Small intestine (tissue), 7 donors: Measurements from ENCODE around the gene BOLA1. TPM values are rescaled to one million over a fixed set of nuclear protein-coding genes. Genes with fewer than 3 reads are reported as not detected.
A peak's percentile ranks its signal among the peaks of the same experiment; 100 is the strongest.

Experiments used
- DNase-seq, 2 donors: peaks; one replicate each; pipeline versions ENCODE4 v3.0.0 to v3.0.0-alpha.2; 2013
- FAIRE-seq: peaks from 2 replicates; lab custom pipeline; 2012; peaks lifted over from hg19 to GRCh38; lab: Jason Lieb, UNC
- H3K27ac ChIP-seq, 3 donors: one replicate each; pipeline ENCODE4 v1.5.1; 2013; ENCODE audit warnings: low read length in 2 of 3, mild to moderate bottlenecking in 2 of 3, control low read depth in 1 of 3, inconsistent platforms in 1 of 3, low read depth in 1 of 3, moderate library complexity in 1 of 3
- H3K27me3 ChIP-seq, 3 donors: one replicate each; pipeline ENCODE4 v1.6.1; 2013; ENCODE audit warnings: low read length in 3 of 3, inconsistent platforms in 1 of 3; ENCODE audit not compliant: control insufficient read depth in 3 of 3, insufficient read depth in 3 of 3
- H3K36me3 ChIP-seq, 3 donors: one replicate each; pipeline ENCODE4 v1.6.1; 2013; ENCODE audit warnings: low read length in 3 of 3, inconsistent platforms in 1 of 3, low read depth in 1 of 3, mild to moderate bottlenecking in 1 of 3, moderate library complexity in 1 of 3; ENCODE audit not compliant: control insufficient read depth in 3 of 3, insufficient read depth in 2 of 3
- H3K4me1 ChIP-seq, 3 donors: one replicate each; pipeline ENCODE4 v1.6.1; 2013; ENCODE audit warnings: low read length in 2 of 3, inconsistent platforms in 1 of 3, low read depth in 1 of 3, mild to moderate bottlenecking in 1 of 3, moderate library complexity in 1 of 3; ENCODE audit not compliant: control insufficient read depth in 3 of 3, insufficient read depth in 2 of 3
- H3K4me3 ChIP-seq, 3 donors: one replicate each; pipeline ENCODE4 v1.5.1; 2013; ENCODE audit warnings: low read length in 3 of 3, control low read depth in 1 of 3, inconsistent platforms in 1 of 3, low read depth in 1 of 3, mild to moderate bottlenecking in 1 of 3, moderate library complexity in 1 of 3
- H3K9me3 ChIP-seq, 2 donors: one replicate each; pipeline ENCODE4 v1.6.1; 2013; ENCODE audit warnings: low read depth in 1 of 2, low read length in 1 of 2; ENCODE audit not compliant: control insufficient read depth in 2 of 2, insufficient read depth in 1 of 2
- WGBS, 3 donors: extraction: QIAGEN DNeasy Blood & Tissue Kit; methylation state at CpG; one replicate each; pipeline ENCODE4 v1.1.7; 2013; 5-methylcytosine and 5-hydroxymethylcytosine counted together
- polyA plus RNA-seq, 4 donors: library from polyadenylated mRNA; stranded (reverse) in 3 of 4; unstranded in 1 of 4; fragments of 200-250 nt in 3 of 4; fragments of 120-200 nt in 1 of 4; gene quantifications; one replicate each; pipeline versions ENCODE4 v1.2.1 to v1.2.3, GENCODE V29; 2013
- donor health status: healthy with polysubstance abuse.
- donor health status: control.
- donor health status: control.
- donor health status: Bipolar disorder and iron deficiency.
- donor health status: healthy.

The BOLA1 gene
- polyA plus RNA-seq, 4 donors = 19.7 to 49.4 (median 28.0) TPM

GRCh38 chr1:149931212-149931790, 31.9 kb downstream of the BOLA1 start:
- WGBS, 3 donors = 81 to 87% (median 86%) methylated on average over 13 of the region's 13 CpGs

DNA sequence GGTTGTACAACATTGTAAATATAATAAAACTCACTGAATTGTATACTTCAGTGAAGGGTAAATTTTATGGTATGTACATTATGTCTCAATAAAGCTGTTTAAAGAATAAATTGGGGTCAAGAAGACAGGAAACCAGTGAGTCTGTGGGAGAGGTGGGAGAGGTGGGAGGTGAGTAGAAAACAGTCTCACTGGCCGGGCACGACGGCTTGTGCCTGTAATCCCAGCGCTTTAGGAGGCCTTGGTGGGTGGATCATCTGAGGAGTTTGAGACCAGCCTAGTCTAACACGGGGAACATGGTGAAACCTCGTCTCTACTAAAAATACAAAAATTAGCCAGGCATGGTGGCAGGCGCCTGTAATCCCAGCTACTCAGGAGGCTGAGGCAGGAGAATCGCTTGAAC, 33.1 kb downstream of the BOLA1 start:
- Histone ChIP-seq H3K4me1 (peaks cover 6 to 63% (median 14%) of the 10 kb centered on the region in 3 donors), H3K4me3 (no peak overlapping the region)

More at GRCh38 chr1:149931212-149931790, 31.9 kb downstream of the BOLA1 start:
- Histone ChIP-seq H3K27me3 (no peaks in the 10 kb centered on the region), H3K36me3 (peaks cover 2 to 72% (median 33%) of the 10 kb centered on the region in 3 donors), H3K4me1 (peaks cover 7 to 57% (median 11%) of the 10 kb centered on the region in 3 donors), H3K27ac (peak overlapping the region in 1 of 3 donors; percentile 12), H3K9me3 (no peaks in the 10 kb centered on the region), H3K4me3 (no peak overlapping the region)
- FAIRE-seq (no peak), DNase-seq (no peak)

GRCh38 chr1:149933208-149933607, 33.8 kb downstream of the BOLA1 start:
- FAIRE-seq = no peak

More for the DNA sequence above, 33.1 kb downstream of the BOLA1 start:
- peak in 1 of 2 donors; percentile 41 for DNase-seq
- no peaks in the 10 kb centered on the region for H3K27me3 ChIP-seq
- peak overlapping the region in 1 of 3 donors; percentile 12 for H3K27ac ChIP-seq
- FAIRE-seq = no peak
- peaks cover 2 to 65% (median 31%) of the 10 kb centered on the region in 3 donors for H3K36me3 ChIP-seq
- H3K9me3 ChIP-seq = no peaks in the 10 kb centered on the region
- whole genome bisulfite sequencing, 3 donors = 74 to 92% (median 85%) methylated on average over 8 of the region's 8 CpGs

DNA sequence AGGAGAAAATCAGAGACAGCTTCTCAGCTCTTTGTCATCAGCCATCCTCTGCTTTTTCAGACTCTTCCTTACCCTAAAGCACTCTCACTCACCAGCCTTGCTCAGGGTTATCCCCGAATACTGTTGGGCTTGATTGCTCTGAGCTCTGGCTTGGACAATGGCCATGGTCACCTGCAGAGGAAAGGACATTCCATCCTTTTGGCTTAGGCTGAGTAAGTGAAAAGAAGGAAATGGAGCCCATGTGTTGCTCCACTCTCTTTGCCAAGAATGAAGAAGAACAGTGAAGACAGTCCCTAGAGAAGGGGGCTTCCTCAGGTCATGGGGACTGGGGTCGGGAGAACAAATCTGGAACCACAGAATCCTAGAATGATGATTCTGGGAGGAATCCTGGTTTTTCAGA, 35.0 kb downstream of the BOLA1 start:
- peak overlapping the region in 2 of 3 donors; percentile 62 to 69 for H3K4me3 ChIP-seq
- peaks cover 2 to 56% (median 29%) of the 10 kb centered on the region in 3 donors for H3K36me3 ChIP-seq
- no peaks in the 10 kb centered on the region for H3K27me3 ChIP-seq
- no peak overlapping the region for H3K27ac ChIP-seq
- WGBS, 3 donors = 72 to 95% (median 74%) methylated on average over 2 of the region's 2 CpGs
- no peaks in the 10 kb centered on the region for H3K9me3 ChIP-seq
- DNase-seq (no peak), FAIRE-seq (no peak)
- H3K4me1 ChIP-seq = peaks cover 6 to 66% (median 6%) of the 10 kb centered on the region in 3 donors

More at GRCh38 chr1:149933208-149933607, 33.8 kb downstream of the BOLA1 start:
- H3K27me3 ChIP-seq = no peaks in the 10 kb centered on the region
- no peaks in the 10 kb centered on the region for H3K9me3 ChIP-seq
- H3K4me3 ChIP-seq = peak overlapping the region in 1 of 3 donors; percentile 69
- peaks cover 2 to 61% (median 31%) of the 10 kb centered on the region in 3 donors for H3K36me3 ChIP-seq
- no peak overlapping the region for H3K27ac ChIP-seq
- 94 to 99% (median 95%) methylated on average over 4 of the region's 4 CpGs for WGBS, 3 donors
- peaks cover 6 to 70% (median 14%) of the 10 kb centered on the region in 3 donors for H3K4me1 ChIP-seq
- no peak for DNase-seq

DNA sequence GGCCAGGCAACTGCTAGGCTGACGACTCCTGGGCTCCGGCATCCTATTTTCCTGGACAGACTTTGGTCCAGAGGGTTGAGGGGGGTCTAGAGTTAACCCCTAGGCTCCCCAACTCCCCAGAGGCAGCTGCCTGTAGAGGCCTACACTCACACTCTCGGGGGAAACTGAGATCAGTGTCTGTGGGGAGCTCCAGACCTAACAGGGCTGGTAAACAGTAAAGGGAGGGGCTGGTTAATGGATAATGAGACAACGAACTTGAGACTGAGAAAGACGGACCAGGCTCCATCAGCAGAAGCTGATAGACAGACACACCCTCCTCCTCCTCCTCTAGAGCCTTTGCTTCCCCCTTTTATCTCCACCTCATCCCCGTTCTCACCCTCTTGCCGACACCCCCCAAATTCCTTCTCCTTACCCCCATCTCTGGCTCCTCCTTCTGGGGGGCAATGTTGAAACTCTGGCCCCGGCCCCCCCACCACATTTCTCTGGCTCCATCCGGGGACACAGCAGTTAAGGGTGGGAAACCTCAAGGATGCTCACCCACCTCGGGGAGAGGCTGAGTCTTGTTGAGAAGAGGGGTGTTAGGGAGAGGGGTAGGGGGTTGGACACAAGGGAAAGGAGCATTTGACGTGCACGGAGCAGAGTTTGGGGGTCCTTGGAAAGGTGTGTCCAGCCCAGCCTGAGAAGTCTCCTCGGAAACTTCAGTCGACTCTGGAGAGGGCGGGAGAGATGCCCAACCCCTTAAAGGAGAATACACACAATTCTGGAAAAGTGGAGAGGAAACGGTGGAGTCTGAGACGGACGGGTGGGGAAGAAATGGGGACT, 37.0 kb downstream of the BOLA1 start, which contains the start of gene MTMR11:
MTMR11 (minus strand) TSS at position 710 of the 822 bp plus-strand sequence; CDS start at position 478, 232 bp downstream.
- H3K9me3 ChIP-seq = no peaks in the 10 kb centered on the region

GRCh38 chr1:149936992-149937705, 37.8 kb downstream of the BOLA1 start:
- Histone ChIP-seq H3K4me1 (peaks cover 8 to 59% (median 9%) of the 10 kb centered on the region in 3 donors), H3K9me3 (no peaks in the 10 kb centered on the region), H3K27me3 (no peaks in the 10 kb centered on the region), H3K36me3 (peaks cover 0 to 30% (median 6%) of the 10 kb centered on the region in 3 donors), H3K27ac (peak overlapping the region; percentile 75 to 93 (median 91)), H3K4me3 (peak overlapping the region in 2 of 3 donors; percentile 62 to 69)
- DNase-seq (peak; percentile 74 to 91), FAIRE-seq (no peak)
- WGBS, 3 donors = 8 to 20% (median 14%) methylated on average over 8 of the region's 8 CpGs

More for the DNA sequence above, 37.0 kb downstream of the BOLA1 start, which contains the start of gene MTMR11:
- 6 to 31% (median 29%) methylated on average over 18 of the region's 18 CpGs for WGBS, 3 donors
- peak within 1 kb of the TSS; percentile 12 to 69 (median 62) for H3K4me3 ChIP-seq
- H3K4me1 ChIP-seq = peaks cover 8 to 62% (median 9%) of the 10 kb centered on the region in 3 donors
- DNase-seq (peak; percentile 91 to 93), FAIRE-seq (no peak)
- H3K36me3 ChIP-seq = peaks cover 0 to 37% (median 11%) of the 10 kb centered on the region in 3 donors
- peak within 1 kb of the TSS; percentile 75 to 93 (median 91) for H3K27ac ChIP-seq
- no peaks in the 10 kb centered on the region for H3K27me3 ChIP-seq

- peak overlapping the region; percentile 75 to 93 (median 91) for H3K27ac ChIP-seq
- H3K36me3 ChIP-seq = peaks cover 0 to 25% (median 6%) of the 10 kb centered on the region in 3 donors
- DNase-seq = peak; percentile 57 to 70
- FAIRE-seq = no peak
- peak overlapping the region in 1 of 3 donors; percentile 14 for H3K4me3 ChIP-seq
- H3K4me1 ChIP-seq = peaks cover 6 to 59% (median 9%) of the 10 kb centered on the region in 3 donors
- no peaks in the 10 kb centered on the region for H3K9me3 ChIP-seq
- no peaks in the 10 kb centered on the region for H3K27me3 ChIP-seq
These were observed 38.4 kb downstream of the BOLA1 start for GRCh38 chr1:149937759-149938158.
